Keratinocyte (primary cell): Measurements from ENCODE around the gene WT1. TPM values are rescaled to one million over a fixed set of nuclear protein-coding genes. Genes with fewer than 3 reads are reported as not detected.

Experiments used
- DNase-seq: peaks from one replicate; pipeline ENCODE4 v3.0.0-alpha.2; 2011; ENCODE audit warnings: low read depth, missing footprints, low spot score
- FAIRE-seq: peaks from 2 replicates; lab custom pipeline; 2011; peaks lifted over from hg19 to GRCh38; lab: Jason Lieb, UNC
- H2AFZ ChIP-seq: 2 replicates; pipeline ENCODE4 v1.6.0; 2012; ENCODE audit warnings: low read length, control low read depth, inconsistent platforms; ENCODE audit not compliant: control insufficient read depth
- H3K27ac ChIP-seq: 2 replicates; pipeline ENCODE4 v1.5.1; 2011; ENCODE audit warnings: low read length; ENCODE audit not compliant: control insufficient read depth, insufficient read depth
- H3K27me3 ChIP-seq: 3 replicates; pipeline ENCODE4 v1.6.0; 2011; ENCODE audit warnings: low read length; ENCODE audit not compliant: control insufficient read depth, insufficient read depth; ENCODE audit errors: extremely low read depth
- H3K36me3 ChIP-seq, 2 experiments: 2 replicates in 1 of 2; 3 replicates in 1 of 2; pipeline ENCODE4 v1.5.1; 2011; ENCODE audit warnings: low read length in 2 of 2, mild to moderate bottlenecking in 1 of 2; ENCODE audit not compliant: control insufficient read depth in 2 of 2, insufficient read depth in 2 of 2; ENCODE audit errors: extremely low read depth in 1 of 2
- H3K4me1 ChIP-seq: 3 replicates; pipeline ENCODE4 v1.5.1; 2011; ENCODE audit warnings: low read length; ENCODE audit not compliant: control insufficient read depth, insufficient read depth; ENCODE audit errors: extremely low read depth
- H3K4me2 ChIP-seq: 3 replicates; pipeline ENCODE4 v1.6.0; 2011; ENCODE audit warnings: low read depth, low read length; ENCODE audit not compliant: control insufficient read depth, insufficient read depth; ENCODE audit errors: extremely low read depth
- H3K4me3 ChIP-seq, 3 experiments: fragments of 200-600 bp in 1 of 3; sonication (generic) in 1 of 3; 2 replicates in 2 of 3; 3 replicates in 1 of 3; pipeline ENCODE4 v1.5.1; 2011 to 2016; ENCODE audit warnings: low read length in 3 of 3, mild to moderate bottlenecking in 3 of 3, control low read depth in 2 of 3, inconsistent platforms in 1 of 3, low read depth in 1 of 3, mixed read lengths in 1 of 3, mixed run types in 1 of 3, moderate library complexity in 1 of 3; ENCODE audit not compliant: control insufficient read depth in 2 of 3, insufficient read depth in 2 of 3; ENCODE audit errors: extremely low read depth in 1 of 3
- H3K79me2 ChIP-seq: 2 replicates; pipeline ENCODE4 v1.6.0; 2012; ENCODE audit warnings: low read length; ENCODE audit not compliant: control insufficient read depth, insufficient read depth
- H3K9ac ChIP-seq: 3 replicates; pipeline ENCODE4 v1.6.0; 2011; ENCODE audit warnings: low read length; ENCODE audit not compliant: control insufficient read depth, insufficient read depth; ENCODE audit errors: extremely low read depth
- H3K9me1 ChIP-seq: 3 replicates; pipeline ENCODE4 v1.6.0; 2011; ENCODE audit warnings: low read length; ENCODE audit not compliant: control insufficient read depth, insufficient read depth; ENCODE audit errors: extremely low read depth
- H3K9me3 ChIP-seq: 2 replicates; pipeline ENCODE4 v1.5.1; 2012; ENCODE audit warnings: low read depth, low read length; ENCODE audit not compliant: control insufficient read depth
- H4K20me1 ChIP-seq: 3 replicates; pipeline ENCODE4 v1.6.0; 2011; ENCODE audit warnings: low read length; ENCODE audit not compliant: control insufficient read depth, insufficient read depth; ENCODE audit errors: extremely low read depth
- EZH2 ChIP-seq: IDR thresholded peaks from one replicate; pipeline ENCODE4 v1.6.1; 2012; ENCODE audit warnings: inconsistent platforms, mild to moderate bottlenecking, low read length, moderate library complexity
- dilution Hi-C: fragments of 300-500 bp; cut with MboI; formaldehyde crosslinking; loops from one replicate; pipeline ENCODE4 v1.7.0; 2020; ENCODE audit warnings: low sequenced_read_pairs; ENCODE audit not compliant: extremely low pct_ligation_motif_present
- polyA plus RNA-seq, 5 experiments: library from polyadenylated mRNA; depleted of rRNA in 3 of 5; stranded (reverse) in 3 of 5; stranded (forward) in 1 of 5; unstranded in 1 of 5; fragments of >200 nt; gene quantifications; 1 replicate in 1 of 5; 2 replicates in 3 of 5; 3 replicates in 1 of 5; pipeline versions ENCODE4 v1.2.1 to v1.2.3, GENCODE V29; 2011 to 2012; ENCODE audit warnings: missing spikeins in 2 of 5, low read depth in 1 of 5, low replicate concordance in 1 of 5
- TF ChIP-seq, protein P1 (sequence below), 3 experiments: IDR thresholded peaks in 1 of 3; conservative IDR thresholded peaks in 1 of 3; optimal IDR thresholded peaks in 1 of 3; 2 replicates in 2 of 3; 3 replicates in 1 of 3; pipeline versions ENCODE3 to v1.5.1; 2011; ENCODE audit warnings: low read length in 3 of 3, mild to moderate bottlenecking in 3 of 3, moderate library complexity in 2 of 3, control low read depth in 1 of 3, inconsistent platforms in 1 of 3; ENCODE audit not compliant: insufficient read depth in 2 of 3; ENCODE audit errors: extremely low read depth in 1 of 3

Gene WT1
- polyA plus RNA-seq, 1 donor (not counting 4 experiments of a cell fraction or from before 2014, with no cell fraction given), result not detected

DNA sequence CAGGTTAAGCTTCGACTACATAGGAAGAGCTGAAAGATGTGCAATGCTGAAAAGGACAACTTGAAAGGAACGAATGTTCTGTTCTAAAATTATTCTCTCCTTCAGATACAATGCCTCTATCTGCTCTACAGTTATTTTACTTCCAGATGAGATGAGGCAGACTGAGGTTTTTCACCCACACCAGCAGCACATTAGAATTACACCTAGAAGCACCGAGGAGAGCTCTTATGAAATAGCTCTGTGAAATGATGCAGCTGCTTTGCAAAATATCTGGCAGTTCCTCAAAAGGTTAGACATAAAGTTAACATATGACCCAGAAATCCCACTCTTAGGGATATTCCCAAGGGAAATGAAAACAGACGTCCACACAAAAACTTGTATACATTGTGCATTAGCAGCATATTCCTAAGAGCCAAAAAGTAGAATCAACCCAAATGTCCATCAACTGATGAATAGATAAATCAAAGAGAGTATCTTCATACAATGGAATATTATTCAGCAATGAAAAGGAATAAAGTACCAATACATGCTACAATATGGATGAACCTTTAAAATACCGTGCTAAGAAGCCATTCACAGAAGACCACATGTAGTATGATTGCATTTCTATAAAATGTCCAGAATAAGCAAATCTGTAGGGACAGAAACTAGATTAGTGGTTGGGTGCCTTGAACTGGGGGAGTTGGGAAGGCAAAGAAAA is 34.5 kb downstream of the WT1 start:
- Histone ChIP-seq H3K27me3 (peaks cover 13% of the 10 kb centered on the region), H2AFZ (no peak overlapping the region), H3K79me2 (no peaks in the 10 kb centered on the region), H3K9ac (no peak overlapping the region), H3K9me3 (peaks cover 1% of the 10 kb centered on the region), H4K20me1 (no peaks in the 10 kb centered on the region), H3K36me3 (no peaks in the 10 kb centered on the region), H3K4me3 (no peak overlapping the region), H3K4me2 (no peak overlapping the region), H3K27ac (no peak overlapping the region), H3K4me1 (no peaks in the 10 kb centered on the region), H3K9me1 (no peaks in the 10 kb centered on the region)
- dilution Hi-C loops, result no loop called here
- TF ChIP-seq, protein P1, sequence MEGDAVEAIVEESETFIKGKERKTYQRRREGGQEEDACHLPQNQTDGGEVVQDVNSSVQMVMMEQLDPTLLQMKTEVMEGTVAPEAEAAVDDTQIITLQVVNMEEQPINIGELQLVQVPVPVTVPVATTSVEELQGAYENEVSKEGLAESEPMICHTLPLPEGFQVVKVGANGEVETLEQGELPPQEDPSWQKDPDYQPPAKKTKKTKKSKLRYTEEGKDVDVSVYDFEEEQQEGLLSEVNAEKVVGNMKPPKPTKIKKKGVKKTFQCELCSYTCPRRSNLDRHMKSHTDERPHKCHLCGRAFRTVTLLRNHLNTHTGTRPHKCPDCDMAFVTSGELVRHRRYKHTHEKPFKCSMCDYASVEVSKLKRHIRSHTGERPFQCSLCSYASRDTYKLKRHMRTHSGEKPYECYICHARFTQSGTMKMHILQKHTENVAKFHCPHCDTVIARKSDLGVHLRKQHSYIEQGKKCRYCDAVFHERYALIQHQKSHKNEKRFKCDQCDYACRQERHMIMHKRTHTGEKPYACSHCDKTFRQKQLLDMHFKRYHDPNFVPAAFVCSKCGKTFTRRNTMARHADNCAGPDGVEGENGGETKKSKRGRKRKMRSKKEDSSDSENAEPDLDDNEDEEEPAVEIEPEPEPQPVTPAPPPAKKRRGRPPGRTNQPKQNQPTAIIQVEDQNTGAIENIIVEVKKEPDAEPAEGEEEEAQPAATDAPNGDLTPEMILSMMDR (optimal IDR thresholded peaks at IDR 0.05 in 1 of 3, IDR thresholded peaks at IDR 0.05 in 1 of 3, conservative IDR thresholded peaks at IDR 0.05 in 1 of 3; ENCODE audit: extremely low read depth in 1 of 3, insufficient read depth in 2 of 3, low read length in 3 of 3), result no peak
- TF ChIP-seq EZH2, result no peak
- FAIRE-seq (no peak), DNase-seq (no peak)

DNA sequence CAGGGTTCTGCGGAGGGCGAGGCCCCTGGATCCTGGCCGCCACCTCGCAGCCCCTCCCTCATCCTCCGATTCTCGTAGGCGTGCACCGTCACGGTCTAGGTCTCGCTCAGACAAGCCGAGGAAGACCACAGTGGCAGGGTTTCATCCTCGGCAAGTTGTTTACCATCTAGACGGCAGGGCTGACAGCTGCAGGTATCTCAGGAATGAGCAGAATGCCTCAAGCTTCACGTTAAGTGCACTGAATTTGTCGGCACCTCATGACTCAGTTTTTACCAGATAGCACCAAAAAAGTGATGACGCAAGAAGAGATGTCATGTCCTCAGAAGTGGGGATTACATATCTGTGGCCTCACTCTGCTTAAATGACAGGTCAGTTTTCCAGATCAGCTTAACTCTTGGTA is 35.1 kb downstream of the WT1 start:
- peaks cover 13% of the 10 kb centered on the region for H3K27me3 ChIP-seq
- TF ChIP-seq EZH2, result no peak
- TF ChIP-seq, protein P1 (optimal IDR thresholded peaks at IDR 0.05 in 1 of 3, IDR thresholded peaks at IDR 0.05 in 1 of 3, conservative IDR thresholded peaks at IDR 0.05 in 1 of 3; ENCODE audit: extremely low read depth in 1 of 3, insufficient read depth in 2 of 3, low read length in 3 of 3), result no peak
- peaks cover 1% of the 10 kb centered on the region for H3K9me3 ChIP-seq
- no peaks in the 10 kb centered on the region for H3K4me1 ChIP-seq
- no peaks in the 10 kb centered on the region for H3K9me1 ChIP-seq
- FAIRE-seq, result no peak
- H3K4me3 ChIP-seq, result no peak overlapping the region
- H3K4me2 ChIP-seq, result peak overlapping the region; percentile 22
- H3K9ac ChIP-seq, result no peak overlapping the region
- H4K20me1 ChIP-seq, result no peaks in the 10 kb centered on the region
- peak; percentile 17 for DNase-seq
- H3K36me3 ChIP-seq, result no peaks in the 10 kb centered on the region
- dilution Hi-C loops, result no loop called here
- H3K79me2 ChIP-seq, result no peaks in the 10 kb centered on the region
- H3K27ac ChIP-seq, result no peak overlapping the region
- H2AFZ ChIP-seq, result no peak overlapping the region
